HepG2 (cell line): Measurements from ENCODE around the gene NKD1. TPM values are rescaled to one million over a fixed set of nuclear protein-coding genes. Genes with fewer than 3 reads are reported as not detected.

Source experiments
- CREB1 ChIP-seq, 2 experiments: fragments of 450-650 bp in 1 of 2; IDR thresholded peaks; 2 replicates each; pipeline ENCODE4 v1.6.1; 2016 to 2017; ENCODE audit warnings: control low read depth in 1 of 2, mild to moderate bottlenecking in 1 of 2, missing compliant biosample characterization in 1 of 2, missing genetic modification characterization in 1 of 2
- EEA1 ChIP-seq: sonication (generic); formaldehyde crosslinking; IDR thresholded peaks from 2 replicates; pipeline ENCODE4 v1.5.1; 2020; ENCODE audit warnings: mild to moderate bottlenecking, missing genetic modification reagents, borderline replicate concordance
- EZH2 ChIP-seq: conservative IDR thresholded peaks from 2 replicates; pipeline ENCODE4 v1.6.1; 2012; ENCODE audit warnings: mild to moderate bottlenecking, low read depth, low read length, moderate library complexity
- FOXM1 ChIP-seq: sonication (generic); formaldehyde crosslinking; IDR thresholded peaks from 2 replicates; pipeline ENCODE4 v1.5.0; 2020; ENCODE audit warnings: missing genetic modification reagents
- HMG20B ChIP-seq: conservative IDR thresholded peaks from 2 replicates; pipeline ENCODE4 v1.6.1; 2016; ENCODE audit warnings: missing genetic modification reagents, missing compliant biosample characterization
- HNRNPUL1 ChIP-seq: fragments of 200-400 bp; formaldehyde crosslinking; IDR thresholded peaks from 2 replicates; pipeline ENCODE4 v1.6.1; 2017; ENCODE audit warnings: low read depth, mild to moderate bottlenecking, low read length, moderate library complexity
- HOXA5 ChIP-seq: sonication (generic); formaldehyde crosslinking; IDR thresholded peaks from 2 replicates; pipeline ENCODE4 v1.4.0; 2020; ENCODE audit warnings: missing genetic modification reagents
- MZF1 ChIP-seq: sonication (generic); formaldehyde crosslinking; IDR thresholded peaks from 2 replicates; pipeline ENCODE4 v1.8.1; 2023; ENCODE audit warnings: mild to moderate bottlenecking, missing genetic modification reagents, borderline replicate concordance
- NR2C2 ChIP-seq: sonication (generic); formaldehyde crosslinking; IDR thresholded peaks from 2 replicates; pipeline ENCODE4 v1.4.0; 2020; ENCODE audit warnings: missing genetic modification reagents, mild to moderate bottlenecking, moderate library complexity, borderline replicate concordance
- NR2F2 ChIP-seq: IDR thresholded peaks from 2 replicates; pipeline ENCODE4 v1.6.1; 2012; ENCODE audit warnings: low read depth, inconsistent platforms, borderline replicate concordance
- RFXAP ChIP-seq: sonication (generic); formaldehyde crosslinking; IDR thresholded peaks from 2 replicates; pipeline ENCODE4 v1.4.0; 2020; ENCODE audit warnings: missing genetic modification reagents, borderline replicate concordance
- SMAD9 ChIP-seq: sonication (generic); formaldehyde crosslinking; IDR thresholded peaks from 2 replicates; pipeline ENCODE4 v1.5.1; 2020; ENCODE audit warnings: mild to moderate bottlenecking, missing genetic modification reagents
- SRSF1 ChIP-seq: fragments of 200-400 bp; formaldehyde crosslinking; optimal IDR thresholded peaks from 2 replicates; pipeline ENCODE3; 2017; ENCODE audit warnings: mild to moderate bottlenecking, low read depth, low read length, moderate library complexity
- ZBTB1 ChIP-seq: sonication (generic); formaldehyde crosslinking; IDR thresholded peaks from 2 replicates; pipeline ENCODE4 v1.4.0; 2020; ENCODE audit warnings: missing genetic modification reagents, borderline replicate concordance
- ZFP36L1 ChIP-seq: sonication (generic); formaldehyde crosslinking; IDR thresholded peaks from 2 replicates; pipeline ENCODE4 v1.8.0; 2022; ENCODE audit warnings: mild to moderate bottlenecking, missing genetic modification reagents, moderate library complexity
- ZNF180 ChIP-seq: sonication (generic); formaldehyde crosslinking; IDR thresholded peaks from 2 replicates; pipeline ENCODE4 v1.4.0; 2020; ENCODE audit warnings: low read depth, missing genetic modification reagents, borderline replicate concordance
- ZNF225 ChIP-seq: sonication (generic); formaldehyde crosslinking; IDR thresholded peaks from 2 replicates; pipeline ENCODE4 v1.4.0; 2020; ENCODE audit warnings: mild to moderate bottlenecking, missing genetic modification reagents
- ZNF33B ChIP-seq: sonication (generic); formaldehyde crosslinking; IDR thresholded peaks from 2 replicates; pipeline ENCODE4 v1.5.1; 2020; ENCODE audit warnings: mild to moderate bottlenecking, missing genetic modification reagents
- ZNF660 ChIP-seq: sonication (generic); formaldehyde crosslinking; IDR thresholded peaks from 2 replicates; pipeline ENCODE4 v1.5.1; 2020; ENCODE audit warnings: mild to moderate bottlenecking, low read depth, missing genetic modification reagents, borderline replicate concordance
- ZNF678 ChIP-seq: sonication (generic); formaldehyde crosslinking; IDR thresholded peaks from 2 replicates; pipeline ENCODE4 v1.4.0; 2020; ENCODE audit warnings: mild to moderate bottlenecking, missing genetic modification reagents
- ZNF781 ChIP-seq: sonication (generic); formaldehyde crosslinking; IDR thresholded peaks from 2 replicates; pipeline ENCODE4 v1.5.1; 2020; ENCODE audit warnings: borderline replicate concordance, mild to moderate bottlenecking, missing genetic modification reagents; ENCODE audit errors: not compliant biosample characterization
- ZSCAN12 ChIP-seq: sonication (generic); formaldehyde crosslinking; IDR thresholded peaks from 2 replicates; pipeline ENCODE4 v1.9.0; 2021; ENCODE audit warnings: mild to moderate bottlenecking, missing genetic modification reagents
- polyA plus RNA-seq, 8 experiments: library from polyadenylated mRNA; depleted of rRNA in 3 of 8; stranded (reverse) in 7 of 8; unstranded in 1 of 8; fragments of >200 nt; fragmentation: Illumina TruSeq in 4 of 8; extraction: Trizol in 4 of 8; gene quantifications; 2 replicates each; pipeline versions ENCODE4 v1.2.1 to v1.2.3, GENCODE V29; 2011 to 2016; ENCODE audit warnings: low read depth in 4 of 8, missing spikeins in 1 of 8, mixed read lengths in 1 of 8; ENCODE audit not compliant: insufficient read depth in 1 of 8
- total RNA-seq, 5 experiments: library from RNA; depleted of rRNA; stranded (reverse); fragments of >200 nt; fragmentation: Illumina TruSeq; extraction: Trizol; gene quantifications; 2 replicates each; pipeline ENCODE4 v1.2.3, GENCODE V29; 2016; ENCODE audit warnings: low read depth in 1 of 5
- TF ChIP-seq, protein P1 (sequence below): sonication (generic); formaldehyde crosslinking; IDR thresholded peaks from 2 replicates; pipeline ENCODE4 v1.4.0; 2020; ENCODE audit warnings: missing genetic modification reagents
- TF ChIP-seq, protein P2 (sequence below): IDR thresholded peaks from 2 replicates; pipeline ENCODE4 v1.6.1; 2016; ENCODE audit warnings: low read depth, control low read depth
- TF ChIP-seq, protein P3 (sequence below): sonication (generic); formaldehyde crosslinking; IDR thresholded peaks from 2 replicates; pipeline ENCODE4; 2020; ENCODE audit warnings: missing genetic modification reagents, mild to moderate bottlenecking, borderline replicate concordance

NKD1 gene
- total and polyA plus RNA-seq, 2 of the 13 experiments (the other 11 are each of a cell fraction or from before 2014, with no cell fraction given): 70.4 to 121 TPM

DNA sequence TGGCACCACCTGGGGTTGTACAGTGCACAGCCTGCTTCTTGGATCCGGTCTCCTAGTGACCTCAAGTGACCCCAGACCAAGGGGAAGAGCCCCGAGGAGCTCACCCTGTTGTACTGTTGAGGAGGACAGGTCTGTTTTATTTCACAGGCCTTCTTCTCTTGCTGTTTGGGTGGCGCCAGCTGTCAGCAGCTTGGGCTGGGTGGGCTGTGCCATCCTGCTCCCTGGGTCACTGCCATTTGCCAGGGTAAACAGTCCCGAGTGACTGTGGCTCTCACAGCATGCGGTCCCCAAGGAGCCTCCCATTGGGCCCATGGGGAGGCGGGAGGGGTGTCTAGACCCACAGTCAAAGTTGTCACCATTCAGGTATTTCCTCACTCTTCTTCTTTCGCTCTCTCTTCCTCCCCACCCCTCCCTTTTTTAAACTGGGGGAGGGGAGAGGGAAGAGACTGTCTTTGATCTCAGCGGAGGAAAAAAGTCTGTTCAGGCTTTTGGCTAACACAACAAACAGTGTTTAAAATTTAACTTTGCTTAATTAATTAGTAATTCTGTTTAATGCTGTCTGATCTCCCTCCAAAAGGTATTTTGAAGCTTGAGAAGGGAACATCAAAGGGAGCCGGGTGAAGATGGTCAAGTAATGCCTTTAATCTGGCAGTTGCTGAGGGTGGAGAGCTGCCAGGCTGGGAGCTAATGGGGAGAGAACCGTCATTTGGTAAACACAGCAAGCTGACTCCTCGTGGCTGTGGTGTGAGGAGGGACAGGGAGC is 68.9 kb downstream of the NKD1 start (continued):
- TF ChIP-seq ZNF660 (CRISPR knock-in tag) (no peak), ZNF781 (CRISPR knock-in tag) (peak; percentile 7), NR2C2 (CRISPR knock-in tag) (no peak), ZBTB1 (CRISPR knock-in tag) (no peak), ZFP36L1 (CRISPR knock-in tag) (no peak), HNRNPUL1 (no peak), HMG20B (CRISPR knock-in tag) (0 out of 2 replicates have a peak, but pooled peaks have one; percentile 34), NR2F2 (0 out of 2 replicates have a peak, but pooled peaks have one; percentile 35), ZNF678 (CRISPR knock-in tag) (no peak), FOXM1 (CRISPR knock-in tag) (no peak), ZNF225 (CRISPR knock-in tag) (no peak), SRSF1 (no peak), CREB1 (IDR thresholded peaks at IDR 0.05) (no peak), CREB1 (CRISPR knock-in tag; IDR thresholded peaks at IDR 0.05) (no peak), EZH2 (no peak), HOXA5 (CRISPR knock-in tag) (no peak), EEA1 (CRISPR knock-in tag) (no peak), RFXAP (CRISPR knock-in tag) (no peak), ZNF180 (CRISPR knock-in tag) (no peak), ZNF33B (CRISPR knock-in tag) (no peak), MZF1 (CRISPR knock-in tag) (no peak), SMAD9 (CRISPR knock-in tag) (no peak), ZSCAN12 (CRISPR knock-in tag) (no peak)
- TF ChIP-seq, protein P1, sequence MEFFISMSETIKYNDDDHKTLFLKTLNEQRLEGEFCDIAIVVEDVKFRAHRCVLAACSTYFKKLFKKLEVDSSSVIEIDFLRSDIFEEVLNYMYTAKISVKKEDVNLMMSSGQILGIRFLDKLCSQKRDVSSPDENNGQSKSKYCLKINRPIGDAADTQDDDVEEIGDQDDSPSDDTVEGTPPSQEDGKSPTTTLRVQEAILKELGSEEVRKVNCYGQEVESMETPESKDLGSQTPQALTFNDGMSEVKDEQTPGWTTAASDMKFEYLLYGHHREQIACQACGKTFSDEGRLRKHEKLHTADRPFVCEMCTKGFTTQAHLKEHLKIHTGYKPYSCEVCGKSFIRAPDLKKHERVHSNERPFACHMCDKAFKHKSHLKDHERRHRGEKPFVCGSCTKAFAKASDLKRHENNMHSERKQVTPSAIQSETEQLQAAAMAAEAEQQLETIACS (CRISPR knock-in tag): no peak
- TF ChIP-seq, protein P2, sequence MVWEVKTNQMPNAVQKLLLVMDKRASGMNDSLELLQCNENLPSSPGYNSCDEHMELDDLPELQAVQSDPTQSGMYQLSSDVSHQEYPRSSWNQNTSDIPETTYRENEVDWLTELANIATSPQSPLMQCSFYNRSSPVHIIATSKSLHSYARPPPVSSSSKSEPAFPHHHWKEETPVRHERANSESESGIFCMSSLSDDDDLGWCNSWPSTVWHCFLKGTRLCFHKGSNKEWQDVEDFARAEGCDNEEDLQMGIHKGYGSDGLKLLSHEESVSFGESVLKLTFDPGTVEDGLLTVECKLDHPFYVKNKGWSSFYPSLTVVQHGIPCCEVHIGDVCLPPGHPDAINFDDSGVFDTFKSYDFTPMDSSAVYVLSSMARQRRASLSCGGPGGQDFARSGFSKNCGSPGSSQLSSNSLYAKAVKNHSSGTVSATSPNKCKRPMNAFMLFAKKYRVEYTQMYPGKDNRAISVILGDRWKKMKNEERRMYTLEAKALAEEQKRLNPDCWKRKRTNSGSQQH: no peak
- TF ChIP-seq, protein P3, sequence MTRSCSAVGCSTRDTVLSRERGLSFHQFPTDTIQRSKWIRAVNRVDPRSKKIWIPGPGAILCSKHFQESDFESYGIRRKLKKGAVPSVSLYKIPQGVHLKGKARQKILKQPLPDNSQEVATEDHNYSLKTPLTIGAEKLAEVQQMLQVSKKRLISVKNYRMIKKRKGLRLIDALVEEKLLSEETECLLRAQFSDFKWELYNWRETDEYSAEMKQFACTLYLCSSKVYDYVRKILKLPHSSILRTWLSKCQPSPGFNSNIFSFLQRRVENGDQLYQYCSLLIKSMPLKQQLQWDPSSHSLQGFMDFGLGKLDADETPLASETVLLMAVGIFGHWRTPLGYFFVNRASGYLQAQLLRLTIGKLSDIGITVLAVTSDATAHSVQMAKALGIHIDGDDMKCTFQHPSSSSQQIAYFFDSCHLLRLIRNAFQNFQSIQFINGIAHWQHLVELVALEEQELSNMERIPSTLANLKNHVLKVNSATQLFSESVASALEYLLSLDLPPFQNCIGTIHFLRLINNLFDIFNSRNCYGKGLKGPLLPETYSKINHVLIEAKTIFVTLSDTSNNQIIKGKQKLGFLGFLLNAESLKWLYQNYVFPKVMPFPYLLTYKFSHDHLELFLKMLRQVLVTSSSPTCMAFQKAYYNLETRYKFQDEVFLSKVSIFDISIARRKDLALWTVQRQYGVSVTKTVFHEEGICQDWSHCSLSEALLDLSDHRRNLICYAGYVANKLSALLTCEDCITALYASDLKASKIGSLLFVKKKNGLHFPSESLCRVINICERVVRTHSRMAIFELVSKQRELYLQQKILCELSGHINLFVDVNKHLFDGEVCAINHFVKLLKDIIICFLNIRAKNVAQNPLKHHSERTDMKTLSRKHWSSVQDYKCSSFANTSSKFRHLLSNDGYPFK: no peak
